Kidney glomerular epithelial cell (primary cell): ENCODE data around the gene KRABD2.
"Not testable (repeated sequence)": the region's sequence is repeated elsewhere in the genome, so short reads cannot be mapped to it uniquely, and the experiment has no call there.

Experiments
- DNase-seq: peaks from one replicate; lab custom pipeline; 2025; lab: John Stamatoyannopoulos, UW

The KRABD2 gene

GRCh38 chr17:8392674-8393469 lies 16.4 kb upstream of the KRABD2 start:
- no peak for DNase-seq

GRCh38 chr17:8392274-8392673 lies 15.8 kb upstream of the KRABD2 start:
- no peak for DNase-seq

GRCh38 chr17:8391711-8392110 lies 15.2 kb upstream of the KRABD2 start:
- no peak for DNase-seq

- DNase-seq: no peak
Measured at GRCh38 chr17:8387914-8388651, 11.6 kb upstream of the KRABD2 start.

- DNase-seq: no peak
Measured at GRCh38 chr17:8386841-8387240, 10.3 kb upstream of the KRABD2 start.

- DNase-seq: peak; percentile 83
Measured at GRCh38 chr17:8384801-8385378, 8.4 kb upstream of the KRABD2 start.

- DNase-seq: peak; percentile 98
Measured at GRCh38 chr17:8383143-8383822, 6.8 kb upstream of the KRABD2 start, which contains the start of gene RPL26. Gene RPL26 (minus strand): TSS chr17:8383193. CDS start chr17:8382310, 883 bp downstream.

- no peak for DNase-seq
Measured at GRCh38 chr17:8382880-8383142, 6.3 kb upstream of the KRABD2 start.

GRCh38 chr17:8382052-8382879 lies 5.8 kb upstream of the KRABD2 start:
- DNase-seq: no peak

- no peak for DNase-seq
Measured at GRCh38 chr17:8380049-8380448, 3.5 kb upstream of the KRABD2 start.

- not testable (repeated sequence) for DNase-seq
Measured at GRCh38 chr17:8378117-8378516, 1.6 kb upstream of the KRABD2 start.

- no peak for DNase-seq
Measured at GRCh38 chr17:8377422-8377821, 918 bp upstream of the KRABD2 start.

- peak; percentile 68 for DNase-seq
Measured at GRCh38 chr17:8375738-8376259, 705 bp downstream of the KRABD2 start.

- DNase-seq: not testable (repeated sequence)
Measured at GRCh38 chr17:8373856-8374255, 2.6 kb downstream of the KRABD2 start.

- no peak for DNase-seq
Measured at GRCh38 chr17:8372422-8372821, 4.1 kb downstream of the KRABD2 start.

- DNase-seq: no peak
Measured at GRCh38 chr17:8371786-8372185, 4.7 kb downstream of the KRABD2 start.

- DNase-seq: no peak
Measured at GRCh38 chr17:8369944-8370343, 6.6 kb downstream of the KRABD2 start.

GRCh38 chr17:8368193-8368592 lies 8.3 kb downstream of the KRABD2 start:
- no peak for DNase-seq

- DNase-seq: peak; percentile 37
Measured at GRCh38 chr17:8366231-8366630, 10.3 kb downstream of the KRABD2 start.

GRCh38 chr17:8365143-8365542 lies 11.4 kb downstream of the KRABD2 start:
- no peak for DNase-seq

- no peak for DNase-seq
Measured at GRCh38 chr17:8362651-8363332, 13.7 kb downstream of the KRABD2 start.
